Loucy (cell line): ENCODE data around the gene LCE3C.

Experiments used
- H2AFZ ChIP-seq: fragments of 200-600 bp; sonication (generic); 2 replicates; pipeline ENCODE4 v1.6.0; 2016; ENCODE audit warnings: antibody characterized with exemption, mild to moderate bottlenecking, low read length, moderate library complexity
- H3F3A ChIP-seq: fragments of 200-600 bp; 2 replicates; pipeline ENCODE4 v1.6.0; 2016; ENCODE audit warnings: antibody characterized with exemption, low read depth, mild to moderate bottlenecking
- H3K27me3 ChIP-seq: fragments of 200-600 bp; sonication (generic); 2 replicates; pipeline ENCODE4 v1.6.1; 2014; ENCODE audit warnings: low read length, mild to moderate bottlenecking; ENCODE audit not compliant: insufficient read depth, poor library complexity, severe bottlenecking
- H3K36me3 ChIP-seq: fragments of 200-600 bp; sonication (generic); 2 replicates; pipeline ENCODE4 v1.6.1; 2016; ENCODE audit warnings: low read length; ENCODE audit not compliant: insufficient read depth
- H3K4me1 ChIP-seq: fragments of 200-600 bp; sonication (generic); 2 replicates; pipeline ENCODE4 v1.5.1; 2014; ENCODE audit warnings: low read length, mild to moderate bottlenecking; ENCODE audit not compliant: insufficient read depth, poor library complexity, severe bottlenecking
- H3K4me2 ChIP-seq: fragments of 200-600 bp; sonication (generic); 2 replicates; pipeline ENCODE4 v1.6.0; 2014; ENCODE audit warnings: antibody characterized with exemption, low read length, low read depth, mild to moderate bottlenecking; ENCODE audit not compliant: poor library complexity, severe bottlenecking
- H3K4me3 ChIP-seq: fragments of 200-600 bp; sonication (generic); 2 replicates; pipeline ENCODE4 v1.5.1; 2014; ENCODE audit warnings: low read length, mild to moderate bottlenecking, mixed read lengths; ENCODE audit not compliant: poor library complexity, severe bottlenecking
- H3K79me2 ChIP-seq: fragments of 200-600 bp; sonication (generic); 2 replicates; pipeline ENCODE4 v1.6.1; 2014; ENCODE audit warnings: low read length; ENCODE audit not compliant: insufficient read depth
- H3K9ac ChIP-seq: fragments of 200-600 bp; sonication (generic); 2 replicates; pipeline ENCODE4 v1.6.0; 2014; ENCODE audit warnings: mild to moderate bottlenecking, low read depth, low read length, moderate library complexity; ENCODE audit not compliant: poor library complexity, severe bottlenecking
- H3K9me2 ChIP-seq: fragments of 200-600 bp; sonication (generic); replicated peaks from 2 replicates; pipeline ENCODE4 v1.6.1; 2016; ENCODE audit warnings: low read depth, low read length, mixed read lengths
- H3K9me3 ChIP-seq: fragments of 200-600 bp; sonication (generic); 2 replicates; pipeline ENCODE4 v1.6.1; 2014; ENCODE audit warnings: mild to moderate bottlenecking, antibody characterized with exemption, low read length, low read depth; ENCODE audit not compliant: insufficient read depth
- H4K20me1 ChIP-seq: fragments of 200-600 bp; sonication (generic); 2 replicates; pipeline ENCODE4 v1.6.0; 2014; ENCODE audit warnings: antibody characterized with exemption, low read length, mild to moderate bottlenecking; ENCODE audit not compliant: insufficient read depth, poor library complexity, severe bottlenecking
- EZH2phosphoT487 ChIP-seq: fragments of 200-600 bp; IDR thresholded peaks from 2 replicates; pipeline ENCODE4 v1.6.1; 2018; ENCODE audit warnings: antibody characterized with exemption, mild to moderate bottlenecking, moderate library complexity, borderline replicate concordance
- TF ChIP-seq, protein P1 (sequence below): fragments of 200-600 bp; sonication (generic); conservative IDR thresholded peaks from 2 replicates; pipeline ENCODE4 v1.5.1; 2014; ENCODE audit warnings: mild to moderate bottlenecking, antibody characterized with exemption, low read length

Gene LCE3C, protein sequence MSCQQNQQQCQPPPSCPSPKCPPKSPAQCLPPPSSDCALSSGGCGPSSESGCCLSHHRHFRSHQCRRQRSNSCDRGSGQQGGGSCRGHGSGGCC

DNA sequence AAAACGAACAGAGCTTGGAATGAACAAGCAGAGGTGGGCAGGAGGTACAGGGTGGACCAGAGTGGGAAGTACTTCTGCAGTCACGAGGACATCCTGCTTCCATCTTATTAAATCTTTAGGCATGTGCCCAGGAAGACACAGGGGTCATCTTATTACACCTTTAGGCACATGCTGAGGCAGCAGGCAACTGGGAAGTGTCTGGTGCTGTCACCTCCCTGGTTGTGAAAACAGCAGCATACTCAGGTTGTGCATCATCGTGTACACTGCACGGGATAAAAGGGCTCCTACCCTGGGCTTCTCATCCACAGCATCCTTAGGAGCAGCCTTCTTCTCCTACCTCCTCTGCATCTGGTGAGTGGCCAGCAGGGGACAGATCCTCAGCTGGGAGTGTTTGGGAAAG lies at the start of gene LCE3C:
TSS of gene LCE3C (plus strand) at position 301 of the 400 bp plus-strand sequence. CDS start 498 bp downstream, outside the sequence.
- H3K4me3 ChIP-seq: no peak within 1 kb of the TSS
- TF ChIP-seq, protein P1, sequence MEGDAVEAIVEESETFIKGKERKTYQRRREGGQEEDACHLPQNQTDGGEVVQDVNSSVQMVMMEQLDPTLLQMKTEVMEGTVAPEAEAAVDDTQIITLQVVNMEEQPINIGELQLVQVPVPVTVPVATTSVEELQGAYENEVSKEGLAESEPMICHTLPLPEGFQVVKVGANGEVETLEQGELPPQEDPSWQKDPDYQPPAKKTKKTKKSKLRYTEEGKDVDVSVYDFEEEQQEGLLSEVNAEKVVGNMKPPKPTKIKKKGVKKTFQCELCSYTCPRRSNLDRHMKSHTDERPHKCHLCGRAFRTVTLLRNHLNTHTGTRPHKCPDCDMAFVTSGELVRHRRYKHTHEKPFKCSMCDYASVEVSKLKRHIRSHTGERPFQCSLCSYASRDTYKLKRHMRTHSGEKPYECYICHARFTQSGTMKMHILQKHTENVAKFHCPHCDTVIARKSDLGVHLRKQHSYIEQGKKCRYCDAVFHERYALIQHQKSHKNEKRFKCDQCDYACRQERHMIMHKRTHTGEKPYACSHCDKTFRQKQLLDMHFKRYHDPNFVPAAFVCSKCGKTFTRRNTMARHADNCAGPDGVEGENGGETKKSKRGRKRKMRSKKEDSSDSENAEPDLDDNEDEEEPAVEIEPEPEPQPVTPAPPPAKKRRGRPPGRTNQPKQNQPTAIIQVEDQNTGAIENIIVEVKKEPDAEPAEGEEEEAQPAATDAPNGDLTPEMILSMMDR: no peak
- no peak for TF ChIP-seq EZH2phosphoT487
- H3K9me3 ChIP-seq: no peaks in the 10 kb centered on the region
- no peaks in the 10 kb centered on the region for H3K36me3 ChIP-seq
- no peaks in the 10 kb centered on the region for H3K27me3 ChIP-seq
- H3K4me1 ChIP-seq: no peaks in the 10 kb centered on the region
- H3K9me2 ChIP-seq: no peaks in the 10 kb centered on the region
- H3K4me2 ChIP-seq: no peak within 1 kb of the TSS
- H2AFZ ChIP-seq: no peak within 1 kb of the TSS
- H3K79me2 ChIP-seq: no peaks in the 10 kb centered on the region
- no peaks in the 10 kb centered on the region for H4K20me1 ChIP-seq
- no peaks in the 10 kb centered on the region for H3F3A ChIP-seq
- H3K9ac ChIP-seq: no peak within 1 kb of the TSS

DNA sequence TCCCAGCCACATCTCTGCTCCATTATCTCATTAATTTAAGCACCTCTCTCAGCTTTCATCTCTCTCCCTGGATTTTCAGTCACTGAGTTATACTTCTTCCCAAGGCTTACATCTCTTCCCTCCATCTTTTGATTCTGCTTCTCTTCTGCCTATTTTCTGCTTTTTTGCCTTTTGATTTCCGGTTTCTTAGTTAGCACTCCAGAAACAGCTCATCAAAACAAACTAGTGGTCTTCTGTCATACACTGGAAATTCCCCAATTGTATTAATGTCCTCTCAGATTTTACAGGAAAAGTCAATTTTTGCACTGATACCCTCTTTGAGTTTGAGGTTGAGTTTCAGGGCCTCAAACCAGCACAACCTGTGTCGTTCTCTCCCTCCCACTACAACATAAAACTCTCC lies 34.9 kb upstream of the LCE3C start:
- H3K79me2 ChIP-seq: no peaks in the 10 kb centered on the region
- H3K9me3 ChIP-seq: peaks cover 5% of the 10 kb centered on the region; the same call in 1 of the 2 replicates
- TF ChIP-seq, protein P1: no peak
- no peak for TF ChIP-seq EZH2phosphoT487

DNA sequence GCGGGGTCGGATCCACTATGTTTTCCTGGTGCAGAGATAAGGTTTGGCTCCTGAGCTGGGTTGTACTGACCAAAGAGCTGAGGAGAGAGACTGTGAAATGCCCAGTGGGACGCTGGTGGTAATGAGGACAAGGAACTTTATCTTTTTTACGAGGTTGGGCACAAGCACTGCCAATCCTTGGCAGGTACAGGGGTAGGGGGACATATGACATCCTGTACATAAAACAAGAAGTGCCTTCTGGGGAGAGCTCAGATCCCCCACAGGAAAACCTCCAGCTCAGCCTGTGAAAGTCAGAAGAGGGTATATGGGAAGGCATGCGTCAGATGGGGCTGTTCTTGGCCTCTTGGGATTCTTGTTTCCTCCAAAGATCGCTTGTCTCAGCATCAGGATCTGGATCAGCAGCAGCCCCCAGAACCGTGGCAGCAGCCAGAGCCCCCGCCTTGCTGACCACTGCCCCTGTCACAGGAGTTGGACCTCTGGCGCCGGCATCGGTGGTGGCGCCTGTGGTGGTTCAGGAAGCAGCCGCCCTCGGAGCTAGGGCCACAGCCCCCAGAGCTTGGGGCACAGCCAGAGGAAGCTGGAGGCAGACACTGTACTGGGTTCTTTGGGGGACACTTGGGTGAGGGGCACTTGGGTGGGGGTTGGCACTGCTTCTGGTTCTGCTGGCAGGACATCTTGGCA lies 34.4 kb upstream of the LCE3C start:
- no peaks in the 10 kb centered on the region for H3K79me2 ChIP-seq
- TF ChIP-seq EZH2phosphoT487: no peak
- no peaks in the 10 kb centered on the region for H3K27me3 ChIP-seq
- no peak overlapping the region for H3K9ac ChIP-seq
- H4K20me1 ChIP-seq: no peaks in the 10 kb centered on the region
- no peaks in the 10 kb centered on the region for H3K9me2 ChIP-seq
- H3K4me2 ChIP-seq: no peak overlapping the region
- H3K36me3 ChIP-seq: no peaks in the 10 kb centered on the region
- H3K9me3 ChIP-seq: peaks cover 5% of the 10 kb centered on the region; the same call in 1 of the 2 replicates
- no peaks in the 10 kb centered on the region for H3F3A ChIP-seq
- H3K4me3 ChIP-seq: no peak overlapping the region
- H3K4me1 ChIP-seq: no peaks in the 10 kb centered on the region
- H2AFZ ChIP-seq: no peak overlapping the region

More for the DNA sequence above, 34.9 kb upstream of the LCE3C start:
- H3K4me3 ChIP-seq: no peak overlapping the region
- no peaks in the 10 kb centered on the region for H3K9me2 ChIP-seq
- H3K9ac ChIP-seq: no peak overlapping the region
- H3K27me3 ChIP-seq: no peaks in the 10 kb centered on the region
- no peaks in the 10 kb centered on the region for H3F3A ChIP-seq
- H4K20me1 ChIP-seq: no peaks in the 10 kb centered on the region
- H3K4me1 ChIP-seq: no peaks in the 10 kb centered on the region
- H3K36me3 ChIP-seq: no peaks in the 10 kb centered on the region
- H3K4me2 ChIP-seq: no peak overlapping the region
- no peak overlapping the region for H2AFZ ChIP-seq

DNA sequence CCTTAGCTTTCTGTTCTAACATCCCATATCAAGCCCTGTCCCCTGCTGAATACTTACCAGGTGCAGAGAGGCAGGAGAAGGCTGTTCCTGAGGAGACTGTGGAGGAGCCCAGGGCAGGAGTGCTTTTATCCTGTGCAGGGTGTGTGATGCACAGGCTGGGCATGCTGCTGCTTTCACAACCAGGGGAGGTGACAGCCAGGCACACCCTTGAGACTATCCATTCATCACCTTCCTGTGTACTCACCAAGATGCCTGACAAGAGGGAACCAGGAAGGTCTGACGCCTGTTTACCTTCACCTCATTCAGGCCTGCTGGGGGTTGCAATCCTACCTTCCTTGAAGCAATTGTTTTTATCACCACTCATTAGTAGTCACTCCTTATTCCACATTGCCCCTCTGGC lies 33.4 kb upstream of the LCE3C start, which contains the start of gene LCE3E:
TSS of gene LCE3E (minus strand) at position 100 of the 400 bp plus-strand sequence. CDS start 572 bp downstream, outside the sequence.
- Histone ChIP-seq H3K4me1 (no peaks in the 10 kb centered on the region), H3K36me3 (no peaks in the 10 kb centered on the region), H3K79me2 (no peaks in the 10 kb centered on the region), H3K4me2 (no peak within 1 kb of the TSS), H4K20me1 (no peaks in the 10 kb centered on the region), H3K27me3 (no peaks in the 10 kb centered on the region), H3K9ac (no peak within 1 kb of the TSS), H3K9me3 (peaks cover 5% of the 10 kb centered on the region; the same call in 1 of the 2 replicates), H2AFZ (no peak within 1 kb of the TSS), H3F3A (no peaks in the 10 kb centered on the region), H3K4me3 (no peak within 1 kb of the TSS), H3K9me2 (no peaks in the 10 kb centered on the region)
- TF ChIP-seq, protein P1: no peak
- TF ChIP-seq EZH2phosphoT487: no peak
